PFSK-1 (cell line): ENCODE data around the gene TATDN2.

Experiments
- POLR2AphosphoS5 ChIP-seq: IDR thresholded peaks from 2 replicates; pipeline ENCODE4 v1.6.1; 2012; ENCODE audit warnings: low read depth, mild to moderate bottlenecking, control low read depth, low read length, moderate library complexity
- REST ChIP-seq, 2 experiments: IDR thresholded peaks; 2 replicates each; pipeline versions ENCODE4 v1.6.1 to v1.8.0; 2011 to 2012; ENCODE audit warnings: low read depth in 2 of 2, low read length in 2 of 2, control low read depth in 1 of 2, inconsistent platforms in 1 of 2, mild to moderate bottlenecking in 1 of 2, moderate library complexity in 1 of 2; ENCODE audit not compliant: insufficient read depth in 1 of 2
- SIN3A ChIP-seq: IDR thresholded peaks from 2 replicates; pipeline ENCODE4 v1.6.1; 2012; ENCODE audit warnings: mild to moderate bottlenecking, low read length, moderate library complexity, borderline replicate concordance; ENCODE audit not compliant: insufficient read depth

GRCh38 chr3:10310578-10310977 lies 62.3 kb downstream of the TATDN2 start:
- no peak for TF ChIP-seq SIN3A
- TF ChIP-seq POLR2AphosphoS5 = no peak
- TF ChIP-seq REST (IDR thresholded peaks at IDR 0.05; ENCODE audit: insufficient read depth in 1 of 2, low read depth in 2 of 2, low read length in 2 of 2) = no peak
